ENCODE data around the gene NTRK3.

Gene NTRK3

DNA sequence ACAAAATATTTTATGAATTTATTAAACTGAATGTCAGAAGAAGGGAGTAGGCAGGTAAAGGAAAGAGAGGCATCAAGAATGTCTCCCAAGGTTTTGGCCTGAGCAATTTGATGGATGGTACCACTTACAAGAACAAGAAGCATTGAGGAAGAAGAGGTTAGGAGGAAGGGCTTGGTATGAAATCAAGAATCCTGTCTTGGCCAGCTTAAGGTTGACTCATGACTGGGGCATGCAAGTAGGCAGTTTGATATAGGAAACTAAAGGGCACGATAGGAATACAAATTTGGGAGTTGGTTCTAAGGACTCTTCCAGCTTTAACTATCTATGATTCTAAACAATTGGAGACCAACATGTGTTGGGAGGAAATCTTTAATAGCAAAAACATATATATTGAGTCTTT is 79.1 kb downstream of the NTRK3 start:
- DNase-seq: no peak

DNA sequence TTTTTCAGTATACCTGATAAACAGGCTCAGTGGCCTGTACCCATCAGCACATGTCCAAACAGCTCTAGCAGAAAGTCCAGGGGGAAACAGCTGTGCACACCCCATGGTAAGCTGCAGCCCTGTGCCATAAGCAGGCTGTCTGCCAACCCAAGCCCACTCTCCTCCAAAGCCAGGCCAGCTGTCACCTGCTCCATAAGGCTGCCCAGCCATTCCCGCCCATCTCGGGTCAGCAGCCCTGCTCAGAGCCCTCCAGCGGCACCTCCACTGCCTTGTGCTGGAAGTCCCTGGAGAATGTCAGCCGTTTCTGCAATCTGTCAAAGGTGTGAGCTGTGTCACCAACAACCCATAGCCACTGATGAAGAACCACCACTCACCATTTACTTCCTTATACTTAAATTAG is 82.0 kb downstream of the NTRK3 start:
- no peak for DNase-seq

DNA sequence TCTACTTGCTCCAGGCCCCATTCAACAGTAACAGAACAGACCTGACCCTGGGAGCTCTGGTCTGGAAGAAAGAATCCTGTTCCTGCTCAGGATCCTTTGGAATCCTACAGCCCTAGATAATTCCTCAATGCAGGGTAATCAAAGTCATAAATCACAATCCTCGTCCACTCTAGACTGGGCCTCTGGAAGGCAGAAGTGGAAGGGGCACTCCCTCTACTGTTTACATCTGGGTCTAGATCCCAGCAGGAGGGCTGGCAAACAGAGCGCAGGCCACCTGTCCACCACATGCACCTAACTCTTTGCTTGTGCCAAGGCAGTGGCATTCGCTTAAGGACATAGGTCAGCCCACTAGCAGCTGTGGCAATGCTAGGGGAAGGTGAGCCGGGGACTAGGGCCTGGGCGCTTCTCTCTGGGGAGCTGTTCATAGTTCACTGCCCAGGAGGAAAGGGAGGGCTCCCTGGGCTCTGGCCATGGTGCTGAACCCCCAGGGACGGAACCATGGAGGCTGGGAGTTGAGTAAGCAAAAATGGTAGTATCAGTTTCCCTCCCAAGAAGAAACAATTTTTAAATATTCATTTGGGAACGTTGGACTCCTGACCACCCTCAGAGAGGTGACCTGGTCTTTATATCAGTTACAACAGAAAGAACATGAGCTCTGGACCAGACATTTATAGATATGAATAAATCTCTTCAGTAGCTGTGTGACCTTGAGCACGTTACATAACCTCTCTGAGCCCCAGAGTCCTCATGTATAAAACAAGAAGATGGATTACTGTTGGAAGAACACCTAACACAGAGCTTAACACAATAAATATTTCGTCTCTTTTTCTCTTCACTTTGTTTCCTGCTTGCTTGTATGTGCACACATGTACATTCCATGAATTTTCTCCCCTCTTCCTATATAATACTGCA is 90.2 kb downstream of the NTRK3 start:
- DNase-seq: no peak

DNA sequence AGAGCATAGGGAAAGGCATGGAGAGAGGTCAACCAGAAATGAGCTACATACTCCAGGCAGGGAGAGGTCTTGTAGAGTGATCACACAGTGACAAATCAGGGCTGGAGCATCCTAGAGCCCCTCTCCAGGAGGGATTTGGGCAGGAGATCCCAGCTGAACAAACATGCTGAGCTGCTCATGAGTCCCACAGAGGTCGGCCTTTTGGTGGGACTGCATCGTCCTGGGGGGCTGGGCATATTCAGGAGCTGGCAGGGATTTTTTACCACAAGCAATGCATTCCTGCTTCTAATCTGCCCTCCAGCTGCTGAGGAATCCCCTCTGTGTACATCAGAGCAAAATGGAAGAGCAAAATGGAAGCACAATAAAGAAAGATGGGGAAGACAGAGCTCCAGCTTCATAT is 94.9 kb downstream of the NTRK3 start:
- no peak for DNase-seq

DNA sequence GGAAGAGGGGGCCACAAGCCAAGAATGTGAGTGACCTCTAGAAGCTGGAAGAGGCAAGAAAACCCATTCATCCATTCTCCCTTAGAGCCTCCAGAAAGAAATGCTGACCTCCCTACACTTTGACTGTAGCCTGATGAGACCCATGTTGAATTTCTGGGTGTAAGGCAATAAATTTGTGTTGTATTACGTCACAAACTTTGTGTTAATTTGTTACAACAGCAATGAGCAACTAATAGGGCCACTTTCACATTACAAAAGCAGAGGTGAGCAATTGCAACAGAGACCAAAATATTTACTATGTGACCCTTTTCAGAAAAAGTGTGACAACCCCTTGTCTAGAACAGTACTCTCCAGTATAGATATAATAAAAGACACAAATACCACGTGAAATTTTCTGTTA is 101.2 kb downstream of the NTRK3 start:
- DNase-seq: no peak

DNA sequence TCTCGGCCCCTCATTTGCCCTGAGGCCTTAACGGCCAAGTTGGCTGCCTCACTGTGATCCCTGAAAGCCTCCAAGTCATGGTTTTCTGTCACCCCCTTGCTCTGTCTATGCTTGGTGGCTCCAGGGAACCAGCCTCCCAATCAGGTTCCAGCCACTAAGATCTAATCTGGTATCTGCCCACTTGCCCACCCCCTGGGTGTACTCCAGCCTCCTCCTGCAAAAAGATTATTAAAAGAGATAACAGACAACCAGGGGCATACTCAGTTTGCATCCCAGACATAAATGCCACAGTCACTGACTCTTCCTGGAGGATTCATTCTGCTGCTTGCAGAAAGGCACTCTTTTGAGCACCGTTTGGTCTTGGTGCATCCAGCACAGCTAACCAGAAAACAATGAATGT is 103.9 kb downstream of the NTRK3 start:
- no peak for DNase-seq

DNA sequence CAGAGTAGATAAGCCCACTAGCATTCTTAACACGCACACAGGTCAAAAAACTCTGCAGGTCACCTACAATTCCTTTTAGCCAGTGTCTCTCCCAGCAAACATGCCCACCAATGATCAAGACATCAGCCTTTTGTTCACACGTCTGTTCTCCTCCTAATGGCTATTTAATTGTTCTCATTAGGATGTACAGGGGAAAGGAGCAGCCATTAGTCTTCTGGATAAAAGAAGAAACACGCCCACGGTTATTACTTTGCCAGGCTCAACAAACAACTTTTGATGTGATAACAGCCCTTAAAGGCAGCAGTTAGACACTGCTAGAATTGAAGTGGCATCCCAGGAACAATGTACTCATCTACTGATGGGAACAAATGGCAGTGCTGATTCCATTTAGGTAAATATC is 108.8 kb downstream of the NTRK3 start:
- DNase-seq: no peak

DNA sequence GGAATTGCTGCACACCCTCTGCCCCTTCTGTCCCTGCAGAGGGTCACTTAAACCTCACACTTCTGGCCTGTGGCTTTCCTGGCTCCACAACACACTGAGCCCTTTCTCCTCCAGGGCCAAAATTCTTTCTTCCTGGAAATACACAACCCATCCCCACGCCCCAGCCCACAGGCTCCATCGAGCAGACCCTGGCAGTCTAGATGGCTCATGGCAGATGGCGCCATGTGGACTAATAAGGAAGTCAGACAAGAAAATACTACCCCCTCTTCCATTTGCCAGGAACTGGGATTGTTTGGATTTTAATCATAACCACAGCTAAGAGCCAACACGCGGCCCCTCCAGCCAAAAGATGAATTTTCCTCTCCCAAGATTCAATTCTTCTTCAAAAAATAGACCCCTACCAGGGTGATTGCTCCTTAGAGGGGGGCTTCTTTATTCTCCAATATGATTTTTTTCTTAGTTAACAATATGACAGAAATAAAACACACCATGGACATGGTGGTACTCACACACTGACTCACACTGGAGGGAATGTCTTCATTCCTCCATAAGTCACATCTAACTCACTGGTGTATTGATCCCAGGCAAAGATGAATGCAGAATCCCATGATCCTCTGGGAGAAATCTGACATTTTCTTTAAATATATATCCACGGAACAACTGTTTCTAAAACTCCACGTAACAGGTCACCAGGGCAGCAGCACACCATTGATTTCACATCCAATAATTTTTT is 111.5 kb downstream of the NTRK3 start:
- DNase-seq: peak; percentile 9

DNA sequence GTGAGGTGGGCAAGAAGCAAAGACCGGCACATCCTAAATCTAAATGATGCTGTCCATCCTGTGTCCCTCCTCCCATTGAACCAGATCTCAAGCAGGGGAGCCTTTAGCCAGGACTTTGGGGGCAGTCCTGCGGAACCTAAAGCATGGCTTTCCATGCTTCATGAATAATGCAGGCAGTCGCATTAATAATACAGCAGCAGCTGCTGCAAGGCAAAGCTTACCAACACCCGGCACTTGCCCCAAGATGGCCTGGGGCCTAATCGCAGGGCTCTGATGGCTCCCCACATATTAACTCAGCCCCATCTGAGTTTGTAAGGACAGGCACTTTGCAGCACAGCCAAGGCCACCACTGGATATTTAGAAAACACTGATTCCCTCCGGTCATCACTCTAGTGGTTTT is 114.4 kb downstream of the NTRK3 start:
- DNase-seq: peak; percentile 7

DNA sequence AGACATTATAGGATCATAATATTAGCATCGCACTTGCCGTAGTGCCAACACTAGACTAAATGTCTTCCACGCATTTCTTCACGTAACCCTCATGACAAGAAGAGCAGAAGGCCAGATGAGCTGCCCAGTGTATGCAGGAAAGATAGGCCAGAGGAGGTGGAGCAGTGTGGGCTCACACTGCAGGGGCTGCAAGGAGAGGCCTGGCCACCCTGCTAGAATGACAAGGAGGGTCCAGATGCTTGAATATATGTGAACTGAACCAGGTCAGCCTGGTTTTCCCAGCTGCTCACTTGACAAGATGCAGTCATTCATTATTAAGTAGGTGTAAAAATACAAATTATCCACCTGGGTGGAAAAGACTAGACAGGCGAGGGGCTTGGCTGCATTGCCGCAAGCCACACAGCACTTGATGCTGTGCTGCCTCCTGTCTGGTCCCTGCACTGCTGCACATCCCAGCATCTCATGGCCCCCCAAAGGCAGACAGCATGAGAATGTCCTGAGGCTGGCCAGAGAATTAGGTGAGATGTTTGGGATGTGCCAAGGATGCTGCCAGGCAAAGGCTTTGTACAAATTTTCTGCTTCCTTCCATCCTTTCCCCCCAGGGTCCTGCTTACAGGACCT is 115.2 kb downstream of the NTRK3 start:
- peak; percentile 46 for DNase-seq

DNA sequence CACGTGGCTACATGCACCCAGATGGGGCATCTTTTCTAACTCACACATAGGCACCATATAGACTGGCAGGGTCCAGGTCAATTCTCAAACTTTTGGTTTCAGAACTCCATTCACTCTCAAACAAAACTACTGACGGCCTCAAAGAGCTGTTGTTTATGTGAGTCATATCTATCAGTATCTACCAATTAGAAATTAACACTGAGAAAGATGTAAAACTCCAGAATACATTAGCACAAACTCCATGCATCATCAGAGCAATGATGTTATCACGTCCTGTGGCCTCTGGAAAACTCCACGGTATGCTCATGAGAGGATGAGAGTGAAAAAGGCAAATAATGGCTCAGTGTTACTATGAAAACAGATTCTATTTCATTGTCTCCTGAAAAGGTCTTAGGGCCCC is 116.1 kb downstream of the NTRK3 start:
- DNase-seq: no peak

DNA sequence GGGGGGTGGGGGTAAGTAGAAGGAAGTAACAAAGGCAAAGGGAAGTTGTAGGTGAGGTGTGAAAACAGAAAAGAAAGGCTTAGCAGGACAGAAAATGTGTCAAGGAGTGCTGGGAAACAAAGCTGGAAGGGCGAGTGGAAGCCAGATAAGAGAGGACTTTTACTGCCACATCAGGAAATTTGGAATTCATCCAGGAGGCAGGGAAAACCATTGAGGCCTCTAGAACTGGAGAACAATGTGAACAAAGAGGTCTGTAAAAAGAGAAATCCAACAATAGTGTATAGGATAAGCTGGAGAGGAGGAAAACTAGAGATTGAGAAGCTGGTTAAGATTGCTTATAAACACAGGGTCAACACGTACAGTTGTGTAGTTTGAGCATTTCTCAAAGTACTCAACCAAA is 116.6 kb downstream of the NTRK3 start:
- no peak for DNase-seq

DNA sequence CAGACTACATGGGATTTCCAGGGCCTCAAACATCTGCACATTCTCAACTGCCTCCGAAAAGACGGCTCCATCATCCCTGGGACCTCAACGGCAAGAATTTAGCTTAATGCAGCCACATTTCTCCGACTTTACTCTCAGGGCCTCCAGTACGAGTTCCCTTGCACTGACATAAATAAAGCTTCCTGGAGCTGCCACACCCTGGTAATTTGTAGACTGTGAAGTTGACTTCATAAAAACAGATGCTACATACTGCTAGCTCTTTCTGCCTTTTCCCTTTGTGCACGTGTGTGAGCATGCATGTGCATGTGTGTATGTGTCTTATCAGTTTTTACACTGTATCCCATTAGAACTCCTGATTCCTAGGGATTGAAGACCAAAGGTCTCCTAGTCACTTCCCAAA is 122.7 kb downstream of the NTRK3 start:
- DNase-seq: no peak

DNA sequence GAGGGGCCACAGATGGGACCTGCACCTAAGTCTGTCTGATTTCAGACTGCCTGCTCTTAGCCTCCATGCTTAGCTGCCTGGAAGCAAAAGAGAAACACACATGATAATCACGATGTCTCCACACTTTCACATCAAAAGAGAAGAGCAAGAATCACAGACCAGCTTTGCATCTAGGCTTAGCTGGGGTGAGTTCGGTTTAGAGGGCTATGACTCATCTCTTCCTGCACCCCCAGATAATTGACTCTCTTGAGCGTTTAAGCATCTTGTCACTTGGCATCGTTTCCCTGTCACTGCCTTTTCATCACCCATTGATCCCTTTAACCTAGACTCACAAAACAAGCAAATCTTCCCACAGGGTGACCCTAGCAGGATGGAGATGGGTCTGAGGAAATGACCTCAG is 124.0 kb downstream of the NTRK3 start:
- no peak for DNase-seq

DNA sequence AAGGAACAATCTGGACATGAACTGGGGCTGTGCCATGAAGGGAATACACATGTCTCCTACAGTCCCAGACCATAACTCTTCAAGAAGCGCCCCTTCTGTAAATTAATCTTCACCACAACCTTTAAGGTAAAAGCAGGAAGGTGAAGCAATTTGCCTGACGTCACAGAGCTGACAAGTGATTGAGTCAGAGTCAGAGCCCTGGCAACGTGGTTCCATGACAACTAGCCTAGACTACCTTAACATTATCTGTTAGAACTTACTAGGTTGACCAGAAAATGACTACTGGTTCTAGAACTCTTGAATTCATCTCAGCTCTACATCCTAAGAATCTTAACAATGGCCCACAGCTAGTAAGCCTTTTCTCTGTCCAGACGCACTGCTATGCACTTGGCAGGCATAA is 124.6 kb downstream of the NTRK3 start:
- DNase-seq: no peak

DNA sequence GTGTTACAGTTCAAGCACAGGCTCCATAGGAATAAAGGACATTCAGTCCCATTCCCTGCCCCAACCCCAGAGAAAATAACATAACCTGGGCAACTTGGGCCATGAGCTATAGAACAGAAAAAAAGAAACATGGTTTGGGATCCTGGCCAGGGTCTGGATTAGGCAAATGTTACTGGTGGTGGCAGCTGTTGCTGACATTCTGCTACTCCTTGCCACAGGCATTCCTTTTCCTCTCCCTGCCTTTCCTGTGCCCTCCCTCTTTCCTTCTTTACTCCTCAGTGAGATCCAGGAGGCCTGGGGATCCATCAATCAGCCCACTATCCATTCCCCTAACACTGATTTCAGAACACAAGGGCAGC is 129.1 kb downstream of the NTRK3 start:
- peak; percentile 44 for DNase-seq

DNA sequence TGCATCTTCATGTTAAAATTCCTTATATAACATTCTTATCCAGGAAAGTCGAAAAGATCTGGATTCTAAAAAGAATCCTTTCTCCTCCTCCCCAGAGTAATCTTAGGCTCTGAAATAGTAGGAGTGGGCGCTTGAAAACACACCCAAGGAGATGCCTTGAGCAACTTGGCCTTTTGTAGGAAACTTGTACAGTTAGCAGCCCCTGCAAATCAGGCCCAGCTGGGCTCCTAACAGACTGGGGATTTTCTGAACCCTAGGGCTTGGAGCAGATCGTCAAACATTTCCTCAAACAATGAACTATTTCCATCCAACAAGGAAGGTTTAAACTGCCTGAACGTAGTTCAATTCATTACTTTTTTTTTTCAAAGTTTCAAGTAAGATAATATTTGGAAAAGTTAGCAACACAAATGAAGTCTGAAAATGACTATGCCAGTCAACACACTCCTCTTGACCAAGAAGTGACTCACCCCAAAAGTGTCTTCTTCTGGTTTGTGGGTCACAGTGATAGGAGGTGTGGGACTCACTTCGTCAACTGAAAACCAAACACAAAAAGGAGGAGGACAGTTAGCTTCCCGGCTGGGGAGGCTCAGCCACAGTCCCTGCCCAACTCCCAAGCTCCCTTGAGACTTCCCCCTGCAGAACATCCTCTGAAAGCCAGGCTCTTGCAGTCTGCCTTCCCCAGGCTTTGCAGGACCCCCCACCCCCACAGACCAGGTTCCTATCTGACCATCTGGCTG is 129.7 kb downstream of the NTRK3 start:
- no peak for DNase-seq

DNA sequence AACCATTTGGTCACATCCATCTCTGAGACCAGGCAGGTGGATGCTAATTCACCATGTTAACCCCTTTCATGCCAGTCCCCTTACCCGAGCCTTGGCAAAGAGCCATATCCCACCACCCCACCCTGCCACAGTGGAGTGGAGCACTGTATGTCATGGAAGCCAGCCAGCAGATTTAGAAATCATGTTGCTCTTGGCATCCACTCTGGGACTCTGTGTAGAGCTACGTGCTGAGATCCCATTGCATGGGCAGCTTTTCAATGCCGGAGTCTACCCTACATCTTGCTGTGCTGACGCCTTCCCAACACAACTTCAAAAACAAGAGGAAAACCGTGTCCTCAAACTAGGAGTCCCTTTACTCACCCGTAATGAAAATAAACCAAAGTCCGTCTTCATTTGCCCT is 131.0 kb downstream of the NTRK3 start:
- no peak for DNase-seq

DNA sequence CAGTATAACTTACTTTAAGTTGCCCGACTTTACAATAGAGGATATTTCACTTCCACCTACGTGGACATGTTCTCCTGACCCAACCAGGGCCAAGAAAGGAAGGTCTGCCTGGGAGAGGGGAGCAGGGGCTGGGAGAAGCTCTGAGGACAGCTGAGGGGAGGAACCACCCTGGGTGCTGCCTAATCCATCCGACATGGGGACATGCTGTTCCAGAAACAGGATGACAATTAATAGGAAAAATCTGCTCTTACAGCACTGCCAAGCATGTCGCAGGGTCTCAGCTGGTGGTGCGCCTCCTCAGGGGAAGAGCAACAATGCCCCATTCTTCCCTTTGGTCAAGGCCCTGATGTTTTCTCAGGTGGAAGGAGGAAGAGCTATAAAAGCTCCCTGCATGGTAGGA is 132.3 kb downstream of the NTRK3 start:
- DNase-seq: no peak

DNA sequence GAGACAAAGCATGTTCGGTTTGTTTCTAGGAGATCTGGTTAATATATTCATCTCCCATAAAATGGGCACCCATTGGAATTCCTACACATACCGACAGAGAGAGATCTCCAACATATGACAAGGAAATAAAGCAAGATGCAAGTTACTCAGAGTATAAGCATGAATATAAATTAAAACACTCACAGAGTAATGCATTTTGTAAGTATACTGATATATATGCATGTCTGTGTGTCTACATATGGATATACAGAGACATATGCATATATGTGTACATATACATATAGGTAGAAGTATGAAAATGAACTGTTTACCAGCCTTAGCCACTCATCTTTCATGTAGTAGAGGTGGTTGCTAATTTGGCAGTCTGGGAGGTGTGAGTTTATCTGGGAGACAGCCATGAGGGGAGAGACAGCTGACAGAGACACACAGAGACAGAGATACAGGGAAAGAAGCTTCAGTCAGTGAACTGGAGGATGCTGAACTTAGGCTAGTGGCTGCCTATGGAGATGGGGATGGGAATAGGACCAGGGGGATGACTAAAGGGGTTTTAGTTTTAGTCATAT is 134.5 kb downstream of the NTRK3 start:
- no peak for DNase-seq

DNA sequence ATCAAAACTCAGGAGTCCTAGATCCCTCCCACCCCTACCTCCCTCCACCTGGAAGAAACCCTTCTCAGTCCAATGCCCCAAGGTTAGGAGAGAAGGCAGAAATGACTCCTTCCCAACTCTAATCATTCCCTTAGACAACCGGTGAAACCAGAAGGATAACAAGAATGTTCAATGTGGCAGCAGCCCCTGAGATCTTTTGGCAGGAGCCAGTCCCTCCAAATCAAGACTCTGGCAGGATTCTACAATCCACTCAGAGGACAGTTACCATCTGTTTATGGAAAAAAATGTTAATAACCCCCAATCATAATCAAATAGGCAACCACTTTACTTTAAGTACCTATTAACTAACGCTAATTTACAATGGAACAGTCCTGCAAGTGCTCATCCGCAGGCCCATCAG is 136.5 kb downstream of the NTRK3 start:
- no peak for DNase-seq

DNA sequence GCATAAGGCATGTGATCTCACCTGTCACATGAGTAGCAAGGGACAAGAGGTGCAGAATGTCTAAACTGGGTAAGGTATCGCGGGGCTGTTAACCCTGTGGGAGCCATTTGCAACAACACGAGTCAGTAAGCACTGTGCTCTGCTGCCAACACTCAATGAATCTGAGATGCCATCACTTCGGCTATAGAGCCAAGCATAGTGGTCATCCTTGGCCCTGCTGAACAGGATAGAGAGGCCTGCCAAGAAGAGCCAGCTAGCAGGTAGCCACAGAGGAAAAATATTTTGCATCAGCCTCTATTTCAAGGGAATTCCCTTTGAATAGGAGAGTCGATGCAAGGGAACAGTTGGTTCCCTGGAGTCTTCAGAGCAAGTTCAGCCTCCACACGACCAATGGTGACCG is 137.8 kb downstream of the NTRK3 start:
- no peak for DNase-seq

DNA sequence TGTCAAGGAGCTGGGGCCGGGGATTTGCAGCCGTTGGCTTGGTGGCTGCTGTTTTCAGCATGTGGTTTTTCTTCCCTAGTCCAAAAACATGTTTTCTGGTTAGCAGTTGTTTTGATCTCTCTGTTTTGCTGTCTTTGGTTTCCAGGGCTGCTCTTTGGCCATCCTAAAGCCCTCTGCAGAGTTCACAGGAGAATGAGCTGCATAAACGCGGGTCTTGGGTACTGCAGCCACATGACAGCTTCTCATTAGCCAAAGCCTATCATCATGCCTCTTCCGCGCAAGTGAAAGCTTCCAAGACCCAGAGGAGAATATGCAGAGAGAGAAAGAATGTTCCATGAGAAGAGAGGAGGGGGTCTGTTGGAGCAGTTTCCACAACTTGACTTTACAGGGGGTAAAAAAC is 138.5 kb downstream of the NTRK3 start:
- DNase-seq: no peak

Measured in NCI-H1694 (cell line).